Measurements from ENCODE around the gene PSAP. TPM values are rescaled to one million over a fixed set of nuclear protein-coding genes. Genes with fewer than 3 reads are reported as not detected.

Gene PSAP
- polyA plus RNA-seq, 3 donors, result 3,391 to 8,673 (median 7,346) TPM

GRCh38 chr10:71784679-71785272 is 66.3 kb downstream of the PSAP start:
- no peak overlapping the region for H3K27ac ChIP-seq (ENCODE audit: low read depth in 1 of 2, low read length in 2 of 2)
- H3K4me1 Mint-ChIP-seq, result peaks cover 40% of the 10 kb centered on the region
- TF ChIP-seq CTCF (IDR thresholded peaks at IDR 0.05), result no peak
- no peaks in the 10 kb centered on the region for H3K79me2 ChIP-seq (ENCODE audit: insufficient read depth, low read length)
- no peaks in the 10 kb centered on the region for H3K9me3 ChIP-seq (replicated peaks in 1 of 2; ENCODE audit: control insufficient read depth in 1 of 2, insufficient read depth in 1 of 2, low read length in 2 of 2)
- intact Hi-C loops (cut with micrococcal nuclease), result no loop called here
- no peak overlapping the region for H3K4me2 ChIP-seq (replicated peaks; ENCODE audit: extremely low read depth, low read length, poor library complexity, severe bottlenecking)
- 96% methylated on average over 18 of the region's 18 CpGs for WGBS (ENCODE audit: insufficient coverage)
- no peaks in the 10 kb centered on the region for H4K20me1 ChIP-seq (ENCODE audit: insufficient read depth, low read length)
- no peak for DNase-seq
- H3K4me3 Mint-ChIP-seq, result no peak overlapping the region
- H3K9me3 Mint-ChIP-seq, result peaks cover 0 to under 1% (median 0%) of the 10 kb centered on the region in 7 donors
- H3K27me3 Mint-ChIP-seq (ENCODE audit: low read depth in 3 of 3), result peaks cover 2 to 9% (median 4%) of the 10 kb centered on the region in 3 donors
- no peak overlapping the region for H3K4me3 ChIP-seq (replicated peaks in 1 of 3; ENCODE audit: low read depth in 2 of 3, low read length in 3 of 3)
- no peaks in the 10 kb centered on the region for H3K27me3 ChIP-seq (ENCODE audit: control insufficient read depth in 2 of 2, insufficient read depth in 2 of 2, low read length in 2 of 2)
- no peak overlapping the region for H3K9ac ChIP-seq (ENCODE audit: insufficient read depth, low read length, poor library complexity, severe bottlenecking)
- H3K27ac Mint-ChIP-seq, result no peak overlapping the region
- no peaks in the 10 kb centered on the region for H3K36me3 ChIP-seq (replicated peaks in 1 of 2; ENCODE audit: control insufficient read depth in 1 of 2, insufficient read depth in 2 of 2, low read length in 2 of 2)
- H3K4me1 ChIP-seq (ENCODE audit: control insufficient read depth in 1 of 2, insufficient read depth in 2 of 2, low read length in 2 of 2), result peaks cover 34 to 44% of the 10 kb centered on the region in 2 donors
- H3K36me3 Mint-ChIP-seq, result peaks cover 2 to 8% of the 10 kb centered on the region in 2 donors
- H2AFZ ChIP-seq (ENCODE audit: insufficient read depth, low read depth, low read length, poor library complexity, severe bottlenecking), result no peak overlapping the region

GRCh38 chr10:71783917-71784678 is 67.0 kb downstream of the PSAP start:
- no peaks in the 10 kb centered on the region for H3K27me3 ChIP-seq (ENCODE audit: control insufficient read depth in 2 of 2, insufficient read depth in 2 of 2, low read length in 2 of 2)
- H3K4me1 ChIP-seq (ENCODE audit: control insufficient read depth in 1 of 2, insufficient read depth in 2 of 2, low read length in 2 of 2), result peaks cover 40 to 51% of the 10 kb centered on the region in 2 donors
- TF ChIP-seq CTCF (IDR thresholded peaks at IDR 0.05), result no peak
- H3K27ac ChIP-seq (ENCODE audit: low read depth in 1 of 2, low read length in 2 of 2), result no peak overlapping the region
- H3K79me2 ChIP-seq (ENCODE audit: insufficient read depth, low read length), result no peaks in the 10 kb centered on the region
- peaks cover 2 to 8% of the 10 kb centered on the region in 2 donors for H3K36me3 Mint-ChIP-seq
- no peak overlapping the region for H2AFZ ChIP-seq (ENCODE audit: insufficient read depth, low read depth, low read length, poor library complexity, severe bottlenecking)
- peaks cover 0 to 2% (median 0%) of the 10 kb centered on the region in 7 donors for H3K9me3 Mint-ChIP-seq
- H3K27ac Mint-ChIP-seq, result no peak overlapping the region
- no peak overlapping the region for H3K4me3 Mint-ChIP-seq
- H4K20me1 ChIP-seq (ENCODE audit: insufficient read depth, low read length), result no peaks in the 10 kb centered on the region
- peaks cover 47% of the 10 kb centered on the region for H3K4me1 Mint-ChIP-seq
- intact Hi-C loops (cut with micrococcal nuclease), result no loop called here
- no peak overlapping the region for H3K9ac ChIP-seq (ENCODE audit: insufficient read depth, low read length, poor library complexity, severe bottlenecking)
- 86% methylated on average over 12 of the region's 17 CpGs for WGBS (ENCODE audit: insufficient coverage)
- H3K27me3 Mint-ChIP-seq (ENCODE audit: low read depth in 3 of 3), result peaks cover 3 to 7% (median 4%) of the 10 kb centered on the region in 3 donors
- H3K4me2 ChIP-seq (replicated peaks; ENCODE audit: extremely low read depth, low read length, poor library complexity, severe bottlenecking), result no peak overlapping the region
- DNase-seq, result no peak
- H3K4me3 ChIP-seq (replicated peaks in 1 of 3; ENCODE audit: low read depth in 2 of 3, low read length in 3 of 3), result no peak overlapping the region
- H3K9me3 ChIP-seq (replicated peaks in 1 of 2; ENCODE audit: control insufficient read depth in 1 of 2, insufficient read depth in 1 of 2, low read length in 2 of 2), result no peaks in the 10 kb centered on the region
- H3K36me3 ChIP-seq (replicated peaks in 1 of 2; ENCODE audit: control insufficient read depth in 1 of 2, insufficient read depth in 2 of 2, low read length in 2 of 2), result no peaks in the 10 kb centered on the region
